ENCODE measurements around the gene OR13C2. TPM values are rescaled to one million over a fixed set of nuclear protein-coding genes. Genes with fewer than 3 reads are reported as not detected.

OR13C2 gene
- not detected in 2 replicates for total RNA-seq

DNA sequence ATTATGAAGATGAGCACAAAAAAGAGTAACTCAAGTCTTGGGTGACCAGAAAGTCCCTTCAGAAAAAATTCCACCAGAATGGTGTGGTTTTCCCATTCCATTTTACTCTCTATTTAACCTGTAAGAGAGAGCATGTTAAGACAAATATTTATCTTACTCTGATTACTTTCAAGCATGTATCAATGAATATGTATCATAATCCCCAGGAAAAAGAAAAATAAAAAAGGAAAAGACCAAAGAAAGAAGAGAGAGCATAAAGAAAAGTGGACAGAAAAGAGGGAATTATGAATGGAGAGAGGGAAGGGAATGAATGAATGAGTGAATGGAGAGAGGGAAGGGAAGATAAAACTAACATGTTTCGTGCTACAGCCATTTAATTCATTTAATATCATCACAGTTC is at the start of gene OR13C2:
Gene OR13C2, minus strand, starts transcription at position 101 of the 400 bp plus-strand sequence. Its CDS starts 0 bp downstream, at position 101.

GRCh38 chr9:104618104-104618503 is 12.7 kb upstream of the OR13C2 start, which contains the start of gene OR13C9:
TSS of gene OR13C9 (minus strand) at chr9:104618204. CDS start at chr9:104618204, 0 bp downstream.

GRCh38 chr9:104599313-104599712 is 6.1 kb downstream of the OR13C2 start, which contains the start of gene OR13C5:
TSS of gene OR13C5 (minus strand) at chr9:104599413. CDS start at chr9:104599413, 0 bp downstream.

GRCh38 chr9:104568868-104569267 is 36.6 kb downstream of the OR13C2 start, which contains the start of gene OR13C8:
TSS of gene OR13C8 (plus strand) at chr9:104569168. CDS start at chr9:104569168, 0 bp downstream.

Other genes with a start within 250 kb of the OR13C2 start
- gene OR13F1, start 101.4 kb downstream of the OR13C2 start, total RNA-seq: not detected in 2 replicates
- not detected in 2 replicates for gene OR13C4, start 78.4 kb downstream of the OR13C2 start, total RNA-seq
- gene OR13C3, start 68.8 kb downstream of the OR13C2 start, total RNA-seq: not detected in 2 replicates
- not detected in 2 replicates for gene OR13C8, start 36.5 kb downstream of the OR13C2 start, total RNA-seq
- gene OR13C5, start 6.2 kb downstream of the OR13C2 start, total RNA-seq: not detected in 2 replicates
- not detected in 2 replicates for gene OR13C9, start 12.6 kb upstream of the OR13C2 start, total RNA-seq
- not detected in 2 replicates for gene OR13D1, start 88.9 kb upstream of the OR13C2 start, total RNA-seq
- gene NIPSNAP3A, start 142.1 kb upstream of the OR13C2 start, total RNA-seq: 59.1 and 92.6 TPM in 2 replicates
- 0.15 and 0.65 TPM in 2 replicates for gene NIPSNAP3B, start 158.5 kb upstream of the OR13C2 start, total RNA-seq

Data from epithelial cell of umbilical artery (primary cell).